GM19193 (cell line): ENCODE data around the gene FALEC.

Experiments used
- POLR2A ChIP-seq: IDR thresholded peaks from 4 replicates; pipeline ENCODE4 v1.6.1; 2011; ENCODE audit not compliant: insufficient read depth, insufficient read length; ENCODE audit errors: extremely low read depth

FALEC gene

DNA sequence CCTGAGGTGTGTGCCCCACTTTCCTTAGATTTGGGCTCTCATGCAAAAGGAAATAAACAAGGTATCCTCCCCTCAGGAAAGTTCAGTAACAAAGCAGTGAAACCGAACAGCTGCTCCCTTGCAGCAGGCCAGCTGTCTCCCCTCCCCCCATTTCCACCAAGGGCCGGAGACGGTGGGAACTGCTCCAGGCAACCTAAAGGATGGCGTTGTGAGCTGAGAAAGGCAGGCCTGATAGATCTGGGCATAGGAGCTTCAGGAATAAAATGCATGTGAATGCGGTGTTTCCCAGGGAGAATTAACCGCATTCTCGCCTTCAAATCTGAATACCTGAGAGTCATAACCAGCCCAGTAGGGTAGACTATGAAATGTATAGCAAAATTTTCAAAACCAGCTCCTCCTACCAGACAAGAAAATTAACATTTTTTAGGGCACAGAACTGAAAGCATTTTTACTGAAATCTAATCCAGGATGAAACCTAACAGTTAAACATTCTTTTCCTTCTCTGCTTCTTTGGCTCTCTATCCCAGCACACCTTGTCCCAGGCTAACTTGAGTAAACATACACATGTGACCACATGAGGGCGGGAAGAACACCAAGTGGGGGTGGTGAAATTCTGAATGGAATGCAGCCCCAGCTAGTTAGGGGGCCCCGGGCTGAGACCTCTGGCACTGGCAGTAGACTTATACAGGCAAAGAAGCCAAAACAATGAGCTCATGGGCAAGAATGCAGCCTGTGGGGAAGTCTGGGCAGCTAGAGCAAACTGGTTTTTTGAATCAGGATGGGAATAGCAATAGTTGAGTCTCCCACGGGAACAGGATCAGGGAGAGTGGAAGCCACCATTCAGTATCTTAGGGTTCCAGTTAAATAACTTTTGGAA, 52.4 kb downstream of the FALEC start:
- peak; percentile 49 for TF ChIP-seq POLR2A

DNA sequence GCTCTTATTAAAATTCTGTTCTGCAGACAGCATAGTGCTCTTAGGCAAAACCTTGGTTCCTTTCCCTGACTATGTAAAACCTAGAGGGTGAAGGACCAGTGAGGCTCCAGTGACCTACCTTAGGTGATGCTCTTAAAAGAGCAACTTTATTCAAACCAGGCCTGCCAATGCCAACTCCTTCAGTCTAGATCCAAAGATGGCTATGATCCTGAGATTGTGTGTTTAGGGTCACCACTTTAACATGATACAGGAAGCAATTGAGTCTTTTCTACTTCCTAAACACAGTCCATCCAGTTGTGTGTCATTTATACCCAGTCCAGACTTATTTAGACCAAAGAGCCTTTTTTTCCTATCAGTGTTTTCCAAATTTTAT, 53.0 kb downstream of the FALEC start:
- TF ChIP-seq POLR2A = no peak

DNA sequence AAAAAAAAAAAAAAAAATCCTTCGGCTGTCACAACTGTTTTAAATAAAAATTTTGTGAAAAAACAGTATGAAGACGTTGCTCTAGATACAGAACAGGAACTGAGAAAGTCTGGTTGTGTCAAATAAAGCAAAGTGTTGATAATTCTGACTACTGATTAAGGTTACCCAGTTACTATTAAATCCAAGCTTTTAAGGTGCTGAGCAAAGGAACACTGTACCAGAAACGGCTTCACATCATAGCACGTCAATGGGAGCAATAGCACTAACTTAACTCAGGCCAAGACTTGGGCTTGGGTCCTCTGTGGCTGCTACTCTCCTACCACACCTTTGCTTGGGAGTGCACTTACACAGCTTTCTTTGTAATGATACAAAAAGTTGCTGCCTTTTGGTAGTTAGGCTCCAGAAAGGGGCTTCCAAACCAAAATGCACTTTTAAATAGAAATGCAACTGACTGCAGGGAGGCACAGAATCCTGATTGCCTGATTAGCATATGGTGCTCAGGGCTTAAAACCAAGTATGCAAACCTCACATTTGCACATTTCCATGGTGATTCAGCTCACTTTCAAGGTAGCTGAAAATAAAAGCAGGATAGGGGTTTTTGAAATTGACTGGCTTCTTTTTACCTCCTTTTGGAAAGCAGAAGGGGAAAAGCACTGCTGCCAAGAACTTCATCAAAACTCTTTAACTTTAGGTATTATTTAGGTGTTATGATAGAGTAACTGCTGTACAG, 57.5 kb downstream of the FALEC start:
- TF ChIP-seq POLR2A = no peak

DNA sequence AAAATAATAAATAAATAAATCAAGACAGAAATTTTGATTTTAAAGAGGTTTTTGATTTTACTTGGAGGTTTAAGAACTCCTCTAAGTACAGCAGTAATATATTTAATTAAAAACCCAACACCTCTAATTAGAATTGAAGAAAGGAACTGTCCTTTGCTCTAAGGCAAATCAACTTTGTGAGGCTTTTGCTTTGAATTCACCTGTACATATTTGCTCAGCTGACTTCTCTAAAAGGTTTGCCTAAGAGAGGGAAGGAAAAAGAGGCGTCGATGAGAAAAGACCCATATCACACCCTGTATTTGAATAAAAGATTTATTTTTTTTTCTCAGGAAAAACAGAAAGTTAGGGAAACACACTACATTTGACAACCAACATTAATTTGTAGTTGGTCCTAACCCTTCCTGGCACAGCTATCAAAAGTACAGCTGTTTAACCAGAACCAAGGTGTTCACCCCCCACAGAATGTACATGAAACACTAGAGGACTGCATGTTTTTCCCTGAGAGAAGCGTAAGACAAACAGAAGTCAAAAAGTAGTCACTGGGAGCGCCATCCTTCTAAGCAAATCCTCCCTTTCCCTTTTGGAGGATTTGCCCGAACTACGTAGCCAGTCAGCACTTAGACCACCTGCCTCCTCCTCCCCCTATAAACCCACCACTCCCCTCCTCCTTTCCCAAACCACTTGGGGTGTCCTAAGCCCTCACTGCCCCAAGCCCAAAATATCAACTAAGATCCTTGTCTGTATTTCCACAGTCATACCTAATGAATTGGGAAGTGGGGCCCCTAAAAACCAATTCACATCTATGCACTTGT, 58.9 kb downstream of the FALEC start:
- TF ChIP-seq POLR2A = peak; percentile 43

DNA sequence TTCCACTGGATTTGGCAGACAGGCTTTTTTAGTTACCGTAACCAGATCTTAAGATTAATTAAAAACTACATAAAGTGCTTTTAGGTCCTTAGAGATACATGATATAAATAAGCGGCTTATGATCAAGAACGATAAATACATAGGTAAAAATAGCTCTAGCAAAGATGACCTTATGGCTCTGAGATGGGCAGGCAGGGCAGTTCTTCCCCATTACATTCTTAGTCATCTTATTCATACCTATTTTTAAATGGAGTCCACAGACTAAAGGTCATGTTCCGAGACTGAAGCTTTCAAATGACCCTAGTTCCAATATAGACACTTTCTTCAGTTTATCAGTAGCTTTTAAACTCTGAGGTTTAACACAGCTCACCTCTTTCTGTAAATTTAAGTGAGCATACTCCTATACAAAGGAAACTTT, 59.5 kb downstream of the FALEC start:
- TF ChIP-seq POLR2A = peak; percentile 2

DNA sequence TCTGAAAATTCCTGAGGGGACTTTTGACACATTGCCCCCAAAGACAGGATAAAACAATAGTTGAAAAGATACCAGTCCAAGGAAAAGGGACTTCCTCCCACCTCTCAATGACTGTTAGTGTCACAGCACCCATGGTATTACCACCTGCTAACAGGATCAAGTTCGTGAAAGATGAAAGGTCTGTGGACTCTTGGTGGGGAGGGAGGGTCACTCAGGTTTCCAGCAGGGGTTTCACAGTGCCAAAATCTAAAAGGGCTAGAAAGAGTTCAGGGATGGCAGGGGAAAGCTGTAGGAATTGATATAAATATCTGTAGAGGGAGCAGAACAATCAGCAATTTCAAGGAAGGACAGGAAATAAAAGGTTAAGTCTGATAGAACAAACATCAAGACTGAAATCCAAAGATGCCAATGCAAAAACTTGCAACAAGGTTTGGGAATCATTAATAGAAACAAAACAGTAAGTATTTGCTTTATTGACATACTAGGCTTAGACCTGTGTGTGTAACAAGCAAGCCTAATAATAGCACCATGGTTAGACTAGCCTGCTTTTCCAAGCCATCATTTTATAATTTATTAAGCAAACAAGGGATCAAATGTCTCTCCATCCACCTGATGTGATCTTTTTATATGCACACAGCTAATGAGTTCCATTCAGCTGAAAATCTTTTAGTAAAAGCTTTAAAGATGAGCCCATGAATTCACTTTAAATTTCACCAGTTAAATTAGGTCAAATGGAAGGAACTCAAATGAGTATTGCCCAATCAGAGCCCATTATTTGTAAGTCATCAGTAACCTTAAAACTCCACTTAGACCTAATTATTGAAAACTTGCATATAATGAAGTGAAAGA, 60.2 kb downstream of the FALEC start:
- TF ChIP-seq POLR2A = no peak

DNA sequence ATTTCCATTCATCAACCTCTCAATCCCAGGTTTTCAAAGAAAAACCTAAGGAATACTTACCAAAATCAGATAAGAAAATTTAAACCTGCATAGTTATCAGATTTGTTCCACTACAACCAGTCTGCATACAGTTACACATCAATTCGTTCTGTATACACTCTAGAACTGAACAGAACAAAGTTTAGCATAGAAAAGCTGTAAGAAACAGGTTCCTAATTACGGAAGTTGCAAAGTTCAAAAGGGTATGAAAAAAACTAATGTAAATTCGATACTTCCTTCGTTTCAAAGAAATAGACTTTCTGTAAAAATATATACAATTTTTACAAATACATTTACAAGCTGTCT, 60.8 kb downstream of the FALEC start:
- no peak for TF ChIP-seq POLR2A

DNA sequence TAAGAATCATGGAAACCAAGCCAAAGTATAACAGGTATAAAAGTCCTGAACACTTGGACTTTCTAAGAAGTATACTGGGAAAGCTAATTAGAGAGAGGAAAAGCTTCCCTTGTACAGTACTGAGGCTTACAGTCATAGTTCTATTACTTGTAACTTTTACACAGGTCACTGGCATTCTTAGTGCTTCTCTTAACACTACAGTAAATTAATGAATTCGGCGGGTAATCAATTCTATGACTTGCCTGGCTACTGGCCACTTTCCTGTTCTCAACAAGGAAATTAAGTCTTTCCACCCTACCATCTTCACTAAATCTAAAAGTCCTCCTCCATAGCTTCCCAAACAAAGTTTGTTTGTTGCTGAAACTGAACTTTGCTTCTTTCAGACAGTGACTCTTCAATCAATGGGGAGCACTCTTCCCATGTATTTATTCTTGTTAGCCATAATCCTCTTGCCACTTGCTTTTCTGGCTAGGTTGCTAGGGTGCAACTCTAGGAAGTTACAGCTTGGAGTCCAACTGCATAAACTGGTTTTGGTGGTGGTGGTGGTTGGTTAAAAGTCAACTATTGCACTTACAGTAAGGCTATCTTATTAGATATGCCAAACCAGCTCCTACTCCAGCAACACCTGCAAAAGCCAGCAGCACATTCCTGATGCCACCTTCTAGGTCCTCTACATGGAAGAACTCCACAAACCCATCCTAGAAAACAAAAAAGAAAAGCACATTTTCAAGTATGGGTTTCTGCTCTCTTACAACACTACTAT, 61.4 kb downstream of the FALEC start:
- no peak for TF ChIP-seq POLR2A

DNA sequence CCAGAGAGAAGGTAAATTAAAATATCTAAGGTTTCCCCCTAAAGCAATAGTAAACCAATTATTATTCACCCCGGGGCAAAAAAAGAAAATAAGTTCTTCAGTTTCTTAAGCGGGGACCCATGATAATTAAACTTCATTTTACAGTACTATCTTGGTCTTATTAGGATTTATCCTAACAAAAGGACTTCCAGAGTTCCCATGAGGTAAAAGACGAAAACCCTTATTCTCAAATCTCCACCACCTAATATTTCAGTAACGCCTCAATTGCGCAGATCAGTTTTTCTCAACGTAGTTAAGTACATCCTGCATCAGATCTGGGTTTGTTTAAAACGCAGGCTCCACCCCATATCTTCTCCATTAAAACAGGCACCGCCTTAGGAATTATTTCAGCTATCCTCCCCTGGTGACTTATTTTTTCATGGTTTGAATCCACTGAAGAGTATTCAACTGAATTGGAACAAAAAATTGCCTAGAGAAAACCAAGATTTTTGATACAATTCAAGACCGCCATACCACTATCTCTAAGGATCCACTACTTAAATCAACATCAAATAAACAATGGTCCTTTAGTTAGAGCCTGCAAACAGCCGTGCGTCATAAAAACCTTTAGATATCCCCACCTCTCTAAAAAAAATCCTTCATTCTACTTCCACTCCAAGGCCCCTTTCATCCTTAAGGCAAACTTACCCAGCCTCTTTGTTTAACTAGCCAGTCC, 62.2 kb downstream of the FALEC start:
- TF ChIP-seq POLR2A = no peak

DNA sequence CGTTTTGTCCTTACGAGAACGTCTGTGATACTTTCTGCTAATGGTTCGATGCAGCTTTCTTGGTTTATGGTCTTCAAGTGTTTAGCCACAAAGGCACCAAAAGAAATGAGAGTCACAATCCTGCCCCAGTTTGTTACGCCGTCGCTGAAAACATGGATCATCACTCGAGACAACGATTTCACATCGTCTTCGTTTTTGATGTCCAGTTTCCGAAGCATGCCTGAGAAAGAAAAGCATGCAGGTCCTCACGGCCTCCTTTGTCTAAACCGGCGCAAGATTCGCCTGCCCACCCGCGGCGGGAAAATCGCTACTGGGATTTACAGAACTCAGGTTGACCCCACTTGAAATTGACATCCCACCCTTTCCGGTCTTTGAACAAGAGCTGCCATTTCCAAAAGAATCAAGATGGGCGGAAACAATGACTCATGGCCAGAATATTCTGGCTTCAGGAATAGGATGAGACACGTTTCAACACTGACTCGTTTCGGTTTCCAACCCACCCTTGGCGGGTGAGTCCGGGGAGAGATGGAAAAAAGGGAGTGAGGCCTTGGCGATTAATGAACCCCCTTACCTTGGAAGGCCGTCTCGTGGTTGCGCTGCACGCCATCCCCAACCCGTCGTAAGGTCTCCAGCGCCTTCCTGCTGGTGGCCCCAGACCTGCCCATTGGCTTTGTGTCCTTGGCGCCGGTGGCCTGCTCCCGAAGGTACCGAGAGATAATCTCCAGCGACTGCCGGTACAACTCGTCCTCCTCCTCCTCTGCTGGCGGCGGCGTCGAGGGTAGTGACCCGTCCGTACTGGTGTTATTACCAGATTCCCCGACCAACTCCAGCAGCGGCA, 62.9 kb downstream of the FALEC start:
- TF ChIP-seq POLR2A = no peak

DNA sequence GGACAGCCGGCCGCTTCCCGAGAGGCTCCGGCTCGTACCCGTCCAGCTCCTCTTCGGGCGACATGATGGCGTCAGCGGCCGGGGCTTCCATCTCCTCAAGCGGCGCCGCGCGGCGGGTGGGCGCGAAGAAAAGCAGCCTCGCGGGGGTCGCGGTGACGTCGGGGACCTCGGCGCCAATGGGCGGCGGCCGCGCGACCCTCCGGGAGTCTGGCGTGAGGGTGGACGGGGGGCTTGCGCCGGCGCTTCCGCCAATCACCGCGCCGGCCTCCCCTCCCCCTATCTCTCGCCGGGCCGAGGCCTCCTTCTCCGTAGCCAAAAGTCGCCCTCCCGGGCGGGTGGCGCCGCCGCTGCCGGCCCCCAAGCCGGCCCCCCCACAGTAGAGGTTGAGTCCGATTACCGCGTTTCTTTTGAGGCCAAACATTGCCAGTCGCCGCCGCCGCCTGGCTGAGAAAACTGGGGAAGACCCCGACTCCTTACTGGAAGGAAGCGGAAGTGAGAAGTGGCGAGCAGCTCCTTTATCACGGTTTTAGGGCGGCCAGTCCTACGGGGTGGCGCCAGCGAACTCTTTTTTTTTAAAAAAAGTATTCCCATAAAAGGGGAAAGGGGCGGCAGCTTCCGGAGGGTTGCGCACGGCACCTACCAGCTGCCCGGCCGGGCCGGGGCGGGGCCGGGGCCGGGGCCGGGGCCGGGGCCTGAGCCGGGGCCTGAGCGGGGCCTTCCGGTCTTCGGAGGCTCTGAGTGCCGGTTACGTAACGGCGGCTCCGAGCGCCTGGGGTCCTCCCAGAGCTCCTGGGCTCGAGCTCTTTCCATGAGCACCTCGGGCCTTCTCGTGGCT, 63.8 kb downstream of the FALEC start, which contains the start of gene MCL1:
TSS of gene MCL1 (minus strand) at position 501 of the 835 bp plus-strand sequence. CDS start at position 421, 80 bp downstream.
- TF ChIP-seq POLR2A = peak; percentile 99
